K562 (cell line): ENCODE data around the gene CCDC148. TPM values are rescaled to one million over a fixed set of nuclear protein-coding genes. Genes with fewer than 3 reads are reported as not detected.

Experiments
- ATAC-seq: fragments of 200-7000 bp; cut with Tn5 transposase; 3 replicates; pipeline ENCODE4 v1.9.1; 2020; ENCODE audit warnings: moderate library complexity
- BruUV-seq: library from RNA; stranded (reverse); fragments of 400-500 nt; replicated peaks from 2 replicates; lab custom pipeline; 2021; lab: Mats Ljungman, UMichigan
- CTCF ChIA-PET: fragments of 300-600 bp; formaldehyde crosslinking; extraction: SDS; loops from one replicate; lab custom pipeline; 2021; ENCODE audit warnings: low intra/inter-chr PET ratio; lab: Yijun Ruan, JAX
- POLR2A ChIA-PET: fragments of 300-600, 350-650 bp; sonication (Branson Sonifier 250); formaldehyde crosslinking; extraction: SDS; loops from one replicate; lab custom pipeline; 2021; ENCODE audit warnings: antibody characterized with exemption, inconsistent platforms; lab: Yijun Ruan, JAX
- DNase-seq, 4 experiments: peaks; one replicate each; pipeline versions ENCODE4 v3.0.0 to v3.0.0-alpha.2; 2011 to 2018; ENCODE audit warnings: low spot score in 3 of 4, mixed read lengths in 3 of 4; ENCODE audit errors: extremely low read depth in 1 of 4
- FAIRE-seq: peaks from 2 replicates; lab custom pipeline; 2011; peaks lifted over from hg19 to GRCh38; lab: Jason Lieb, UNC
- H2AFZ ChIP-seq: 2 replicates; pipeline ENCODE4 v1.6.0; 2011; ENCODE audit warnings: low read depth, low read length, control low read depth, inconsistent platforms
- H3K27ac ChIP-seq: fragments of 200-600 bp; 3 replicates; pipeline ENCODE4 v1.8.0; 2011; ENCODE audit warnings: low read depth, mild to moderate bottlenecking, control low read depth, inconsistent platforms, low read length, moderate library complexity, mixed read lengths; ENCODE audit errors: extremely low read depth
- H3K27me3 ChIP-seq, 2 experiments: fragments of 300-600 bp in 1 of 2; 2 replicates in 1 of 2; 3 replicates in 1 of 2; pipeline versions ENCODE4 v1.6.0 to v1.8.0; 2011; ENCODE audit warnings: inconsistent platforms in 2 of 2, low read length in 2 of 2, mild to moderate bottlenecking in 1 of 2, mixed read lengths in 1 of 2, moderate library complexity in 1 of 2; ENCODE audit not compliant: control insufficient read depth in 2 of 2, insufficient read depth in 2 of 2
- H3K36me3 ChIP-seq: fragments of 300-600 bp; 3 replicates; pipeline ENCODE4 v1.8.0; 2011; ENCODE audit warnings: mild to moderate bottlenecking, low read length, inconsistent platforms; ENCODE audit not compliant: control insufficient read depth, insufficient read depth
- H3K4me1 ChIP-seq, 2 experiments: fragments of 200-600 bp in 1 of 2; replicated peaks in 1 of 2; 2 replicates in 1 of 2; 3 replicates in 1 of 2; pipeline versions ENCODE4 v1.5.1 to v1.8.0; 2011; ENCODE audit warnings: inconsistent platforms in 2 of 2, low read length in 2 of 2, mild to moderate bottlenecking in 1 of 2, mixed read lengths in 1 of 2, moderate library complexity in 1 of 2; ENCODE audit not compliant: control insufficient read depth in 2 of 2, insufficient read depth in 2 of 2
- H3K4me2 ChIP-seq: 2 replicates; pipeline ENCODE4 v1.6.1; 2011; ENCODE audit warnings: low read length, control low read depth, inconsistent platforms, mixed read lengths; ENCODE audit not compliant: insufficient read depth
- H3K4me3 ChIP-seq: fragments of 200-600 bp; sonication (generic), shearing (Covaris generic); 2 replicates; pipeline ENCODE4 v1.5.1; 2016; ENCODE audit warnings: control low read depth, inconsistent platforms
- H3K79me2 ChIP-seq: fragments of 200-600 bp; 3 replicates; pipeline ENCODE4 v1.8.0; 2011; ENCODE audit warnings: low read length, inconsistent platforms; ENCODE audit not compliant: control insufficient read depth, insufficient read depth
- H3K9ac ChIP-seq, 2 experiments: 2 replicates each; pipeline versions ENCODE4 v1.6.0 to v1.6.1; 2011; ENCODE audit warnings: low read depth in 2 of 2, low read length in 2 of 2, control low read depth in 1 of 2, inconsistent platforms in 1 of 2, mild to moderate bottlenecking in 1 of 2, mixed read lengths in 1 of 2; ENCODE audit not compliant: insufficient read depth in 1 of 2
- H3K9me1 ChIP-seq: one replicate; pipeline ENCODE4 v1.6.0; 2011; ENCODE audit warnings: inconsistent platforms, mild to moderate bottlenecking, low read length, moderate library complexity; ENCODE audit not compliant: control insufficient read depth, insufficient read depth
- H3K9me3 ChIP-seq: replicated peaks from 2 replicates; pipeline ENCODE4 v1.5.1; 2011; ENCODE audit warnings: low read depth, low read length, inconsistent platforms; ENCODE audit not compliant: control insufficient read depth, insufficient read depth
- H4K20me1 ChIP-seq: replicated peaks from 2 replicates; pipeline ENCODE4 v1.6.1; 2011; ENCODE audit warnings: low read length, inconsistent platforms, mixed read lengths; ENCODE audit not compliant: control insufficient read depth, insufficient read depth
- ATF1 ChIP-seq, 2 experiments: fragments of 450-650 bp in 1 of 2; IDR thresholded peaks; 2 replicates each; pipeline ENCODE4 v1.6.1; 2016; ENCODE audit warnings: missing compliant biosample characterization in 1 of 2, missing genetic modification characterization in 1 of 2
- CHD2 ChIP-seq: IDR thresholded peaks from 2 replicates; pipeline ENCODE4 v1.6.1; 2011; ENCODE audit warnings: low read depth, low read length
- FOXK1 ChIP-seq: sonication (generic); formaldehyde crosslinking; IDR thresholded peaks from 2 replicates; pipeline ENCODE4 v1.8.0; 2022; ENCODE audit warnings: missing genetic modification reagents, mild to moderate bottlenecking, borderline replicate concordance
- HNRNPL ChIP-seq: fragments of 200-400 bp; formaldehyde crosslinking; IDR thresholded peaks from 2 replicates; pipeline ENCODE4 v1.6.1; 2017; ENCODE audit warnings: low read depth, mild to moderate bottlenecking, low read length
- HOXB6 ChIP-seq: fragments of 250-450 bp; sonication (Bioruptor Pico); IDR thresholded peaks from 2 replicates; pipeline ENCODE4 v1.5.1; 2022; ENCODE audit warnings: mild to moderate bottlenecking, borderline replicate concordance
- PHB ChIP-seq: fragments of 250-450 bp; sonication (Bioruptor Pico); IDR thresholded peaks from 2 replicates; pipeline ENCODE4 v1.5.0; 2021
- RBFOX2 ChIP-seq: fragments of 200-400 bp; formaldehyde crosslinking; IDR thresholded peaks from 2 replicates; pipeline ENCODE4 v1.6.1; 2017; ENCODE audit warnings: low read depth, mild to moderate bottlenecking, low read length, moderate library complexity
- SMAD4 ChIP-seq: fragments of 250-450 bp; sonication (Bioruptor Pico); conservative IDR thresholded peaks from 2 replicates; pipeline ENCODE4 v1.8.0; 2021; ENCODE audit warnings: inconsistent platforms, mild to moderate bottlenecking, moderate library complexity
- ZBED1 ChIP-seq: IDR thresholded peaks from 2 replicates; pipeline ENCODE4 v1.6.1; 2014
- ZMIZ1 ChIP-seq, 2 experiments: fragments of 150-350 bp in 1 of 2; IDR thresholded peaks; 2 replicates each; pipeline ENCODE4 v1.6.1; 2012 to 2016; ENCODE audit warnings: low read depth in 2 of 2, low read length in 2 of 2, mild to moderate bottlenecking in 1 of 2, moderate library complexity in 1 of 2
- ZNF134 ChIP-seq: fragments of 250-450 bp; sonication (Bioruptor Pico); conservative IDR thresholded peaks from 2 replicates; pipeline ENCODE4 v1.4.0; 2020
- WGBS: fragments of 100-300 bp; shearing (Covaris generic); methylation state at CpG from one replicate; pipeline ENCODE4 v1.1.6; 2016; ENCODE audit warnings: low coverage, mixed read lengths; ENCODE audit not compliant: insufficient coverage; ENCODE audit errors: missing lambda C conversion rate; 5-methylcytosine and 5-hydroxymethylcytosine counted together
- in situ Hi-C: fragments of 300-500 bp; cut with MboI; formaldehyde crosslinking; loops from 4 replicates; pipeline ENCODE4 v1.15.0; 2018; ENCODE audit warnings: inconsistent platforms, mixed read lengths
- intact Hi-C: fragments of 100-400 bp; cut with micrococcal nuclease; formaldehyde crosslinking; loops from 2 replicates; pipeline ENCODE4 v1.14.2; 2022
- polyA plus RNA-seq, 8 experiments: library from polyadenylated mRNA; depleted of rRNA in 4 of 8; stranded (reverse) in 5 of 8; unstranded in 3 of 8; fragments of >200 nt; fragmentation: Nextera tagmentation in 2 of 8; fragmentation: Illumina TruSeq in 1 of 8; extraction: Ambion mirVana in 2 of 8; extraction: Trizol in 1 of 8; gene quantifications; 2 replicates each; pipeline versions ENCODE4 v1.2.1 to v1.2.3, GENCODE V29; 2011 to 2014; ENCODE audit warnings: inconsistent platforms in 1 of 8, missing spikeins in 1 of 8
- total RNA-seq, 7 experiments: library from RNA; depleted of rRNA in 6 of 7; stranded (reverse); fragments of >200 nt in 6 of 7; fragmentation: Illumina TruSeq in 2 of 7; extraction: Trizol in 2 of 7; gene quantifications; 2 replicates each; pipeline versions ENCODE4 v1.2.1 to v1.2.3, GENCODE V29; 2011 to 2021; ENCODE audit warnings: low replicate concordance in 1 of 7

CCDC148 gene
- total and polyA plus RNA-seq, 9 of the 15 experiments (the other 6 are each of a cell fraction or from before 2014, with no cell fraction given): 0.10 to 1.4 (median 0.65) TPM

GRCh38 chr2:158129037-158129436 is 327.5 kb downstream of the CCDC148 start (continued):
- no peak for TF ChIP-seq ZMIZ1 (IDR thresholded peaks at IDR 0.05; ENCODE audit: low read depth in 2 of 2, low read length in 2 of 2)
- TF ChIP-seq CHD2: no peak
- TF ChIP-seq FOXK1: no peak
- TF ChIP-seq ZBED1: no peak

GRCh38 chr2:158128168-158128973 is 328.2 kb downstream of the CCDC148 start:
- Histone ChIP-seq H3K79me2 (no peaks in the 10 kb centered on the region), H3K9me1 (no peaks in the 10 kb centered on the region), H3K9me3 (no peaks in the 10 kb centered on the region), H3K4me1 (no peaks in the 10 kb centered on the region), H4K20me1 (no peaks in the 10 kb centered on the region), H2AFZ (no peak overlapping the region), H3K27me3 (peaks cover 15 to 21% of the 10 kb centered on the region in 2 experiments; a peak in 4 of 5 replicates), H3K27ac (no peak overlapping the region), H3K9ac (no peak overlapping the region), H3K4me2 (no peak overlapping the region), H3K36me3 (no peaks in the 10 kb centered on the region), H3K4me3 (no peak overlapping the region)
- ATAC-seq (no peak), DNase-seq (no peak), FAIRE-seq (no peak)
- ChIA-PET POLR2A (interaction anchor here (1.1 kb wide), 1 partner anchor 10 kb away, joined by 4 read pairs; no protein-coding TSS in a partner anchor), CTCF (no interaction called here)
- 7% methylated on average over 2 of the region's 2 CpGs for WGBS
- intact Hi-C loops: no loop called here
- in situ Hi-C loops: no loop called here
- no TSS peak for BruUV-seq
- no peak for TF ChIP-seq PHB
- TF ChIP-seq SMAD4 (CRISPR knock-in tag): no peak
- no peak for TF ChIP-seq HOXB6 (CRISPR knock-in tag)
- no peak for TF ChIP-seq RBFOX2
- no peak for TF ChIP-seq ZNF134 (CRISPR knock-in tag)
- TF ChIP-seq HNRNPL: no peak
- TF ChIP-seq ATF1 (CRISPR knock-in tag; IDR thresholded peaks at IDR 0.05): no peak
- TF ChIP-seq ATF1 (tag; IDR thresholded peaks at IDR 0.05): no peak
